HepG2 (cell line): Measurements from ENCODE around the gene LBX2. TPM values are rescaled to one million over a fixed set of nuclear protein-coding genes. Genes with fewer than 3 reads are reported as not detected.

Source experiments
- HMGA1 ChIP-seq: sonication (generic); formaldehyde crosslinking; conservative IDR thresholded peaks from 2 replicates; pipeline ENCODE4 v1.4.0; 2020; ENCODE audit warnings: missing genetic modification reagents
- KDM5A ChIP-seq: fragments of 200-600 bp; sonication (generic); IDR thresholded peaks from 2 replicates; pipeline ENCODE4 v1.7.0; 2018; ENCODE audit warnings: antibody characterized with exemption, mild to moderate bottlenecking, low read length, borderline replicate concordance
- MAFK ChIP-seq, 2 experiments: IDR thresholded peaks in 1 of 2; conservative IDR thresholded peaks in 1 of 2; 2 replicates each; pipeline ENCODE4 v1.6.1; 2011; ENCODE audit warnings: improper control_type of control experiment in 2 of 2, low read length in 2 of 2
- MBD4 ChIP-seq: IDR thresholded peaks from 2 replicates; pipeline ENCODE4 v1.6.1; 2012; ENCODE audit warnings: low read length, inconsistent platforms, borderline replicate concordance
- NFE2L1 ChIP-seq: sonication (generic); formaldehyde crosslinking; IDR thresholded peaks from 2 replicates; pipeline ENCODE4 v1.4.0; 2020; ENCODE audit warnings: missing genetic modification reagents, mild to moderate bottlenecking, borderline replicate concordance
- NFRKB ChIP-seq: fragments of 450-650 bp; IDR thresholded peaks from 2 replicates; pipeline ENCODE4 v1.6.1; 2017
- NFYC ChIP-seq: IDR thresholded peaks from 2 replicates; pipeline ENCODE4 v1.6.1; 2016; ENCODE audit warnings: missing genetic modification reagents, missing compliant biosample characterization
- SAFB2 ChIP-seq: sonication (generic); formaldehyde crosslinking; IDR thresholded peaks from 2 replicates; pipeline ENCODE4 v1.5.1; 2020; ENCODE audit warnings: missing genetic modification reagents, low read depth, mild to moderate bottlenecking, borderline replicate concordance
- SIN3B ChIP-seq: fragments of 150-350 bp; IDR thresholded peaks from 2 replicates; pipeline ENCODE4 v1.6.1; 2014; ENCODE audit warnings: low read length
- ZBTB7B ChIP-seq: sonication (generic); formaldehyde crosslinking; IDR thresholded peaks from 2 replicates; pipeline ENCODE4 v1.4.0; 2020; ENCODE audit warnings: missing genetic modification reagents
- ZNF292 ChIP-seq: sonication (generic); formaldehyde crosslinking; IDR thresholded peaks from 2 replicates; pipeline ENCODE4 v1.8.1; 2022; ENCODE audit warnings: mild to moderate bottlenecking, low read depth, missing genetic modification reagents, borderline replicate concordance
- ZNF629 ChIP-seq: sonication (generic); formaldehyde crosslinking; conservative IDR thresholded peaks from 2 replicates; pipeline ENCODE4 v1.5.0; 2020; ENCODE audit warnings: missing genetic modification reagents
- ZNF703 ChIP-seq: sonication (generic); formaldehyde crosslinking; IDR thresholded peaks from 2 replicates; pipeline ENCODE4 v1.5.1; 2020; ENCODE audit warnings: missing genetic modification reagents, mild to moderate bottlenecking, moderate library complexity, borderline replicate concordance
- ZNF75D ChIP-seq: sonication (generic); formaldehyde crosslinking; IDR thresholded peaks from 2 replicates; pipeline ENCODE4 v1.8.1; 2023; ENCODE audit warnings: missing genetic modification reagents, mild to moderate bottlenecking, borderline replicate concordance
- ZNF883 ChIP-seq: sonication (generic); formaldehyde crosslinking; IDR thresholded peaks from 2 replicates; pipeline ENCODE4 v1.5.1; 2020; ENCODE audit warnings: mild to moderate bottlenecking, missing genetic modification reagents; ENCODE audit errors: not compliant biosample characterization
- ZSCAN20 ChIP-seq: sonication (generic); formaldehyde crosslinking; IDR thresholded peaks from 2 replicates; pipeline ENCODE4 v1.4.0; 2020; ENCODE audit warnings: missing genetic modification reagents, mild to moderate bottlenecking, borderline replicate concordance
- polyA plus RNA-seq, 8 experiments: library from polyadenylated mRNA; depleted of rRNA in 3 of 8; stranded (reverse) in 7 of 8; unstranded in 1 of 8; fragments of >200 nt; fragmentation: Illumina TruSeq in 4 of 8; extraction: Trizol in 4 of 8; gene quantifications; 2 replicates each; pipeline versions ENCODE4 v1.2.1 to v1.2.3, GENCODE V29; 2011 to 2016; ENCODE audit warnings: low read depth in 4 of 8, missing spikeins in 1 of 8, mixed read lengths in 1 of 8; ENCODE audit not compliant: insufficient read depth in 1 of 8
- total RNA-seq, 5 experiments: library from RNA; depleted of rRNA; stranded (reverse); fragments of >200 nt; fragmentation: Illumina TruSeq; extraction: Trizol; gene quantifications; 2 replicates each; pipeline ENCODE4 v1.2.3, GENCODE V29; 2016; ENCODE audit warnings: low read depth in 1 of 5
- TF ChIP-seq, protein P1 (sequence below): sonication (generic); formaldehyde crosslinking; IDR thresholded peaks from 2 replicates; pipeline ENCODE4 v1.5.1; 2020; ENCODE audit warnings: missing genetic modification reagents, mild to moderate bottlenecking, borderline replicate concordance
- TF ChIP-seq, protein P2 (sequence below): sonication (generic); formaldehyde crosslinking; IDR thresholded peaks from 2 replicates; pipeline ENCODE4 v1.8.1; 2023; ENCODE audit warnings: mild to moderate bottlenecking, missing genetic modification reagents, borderline replicate concordance
- TF ChIP-seq, protein P3 (sequence below): sonication (generic); formaldehyde crosslinking; IDR thresholded peaks from 2 replicates; pipeline ENCODE4 v1.4.0; 2020; ENCODE audit warnings: low read depth, mild to moderate bottlenecking, missing genetic modification reagents
- TF ChIP-seq, protein P4 (sequence below): sonication (generic); formaldehyde crosslinking; conservative IDR thresholded peaks from 2 replicates; pipeline ENCODE4 v1.5.0; 2020; ENCODE audit warnings: missing genetic modification reagents
- TF ChIP-seq, protein P5 (sequence below): sonication (generic); formaldehyde crosslinking; IDR thresholded peaks from 2 replicates; pipeline ENCODE4 v1.5.0; 2020; ENCODE audit warnings: mild to moderate bottlenecking, missing genetic modification reagents, moderate library complexity

The LBX2 gene
- total and polyA plus RNA-seq, 2 of the 13 experiments (the other 11 are each of a cell fraction or from before 2014, with no cell fraction given) = 6.4 to 8.1 TPM

DNA sequence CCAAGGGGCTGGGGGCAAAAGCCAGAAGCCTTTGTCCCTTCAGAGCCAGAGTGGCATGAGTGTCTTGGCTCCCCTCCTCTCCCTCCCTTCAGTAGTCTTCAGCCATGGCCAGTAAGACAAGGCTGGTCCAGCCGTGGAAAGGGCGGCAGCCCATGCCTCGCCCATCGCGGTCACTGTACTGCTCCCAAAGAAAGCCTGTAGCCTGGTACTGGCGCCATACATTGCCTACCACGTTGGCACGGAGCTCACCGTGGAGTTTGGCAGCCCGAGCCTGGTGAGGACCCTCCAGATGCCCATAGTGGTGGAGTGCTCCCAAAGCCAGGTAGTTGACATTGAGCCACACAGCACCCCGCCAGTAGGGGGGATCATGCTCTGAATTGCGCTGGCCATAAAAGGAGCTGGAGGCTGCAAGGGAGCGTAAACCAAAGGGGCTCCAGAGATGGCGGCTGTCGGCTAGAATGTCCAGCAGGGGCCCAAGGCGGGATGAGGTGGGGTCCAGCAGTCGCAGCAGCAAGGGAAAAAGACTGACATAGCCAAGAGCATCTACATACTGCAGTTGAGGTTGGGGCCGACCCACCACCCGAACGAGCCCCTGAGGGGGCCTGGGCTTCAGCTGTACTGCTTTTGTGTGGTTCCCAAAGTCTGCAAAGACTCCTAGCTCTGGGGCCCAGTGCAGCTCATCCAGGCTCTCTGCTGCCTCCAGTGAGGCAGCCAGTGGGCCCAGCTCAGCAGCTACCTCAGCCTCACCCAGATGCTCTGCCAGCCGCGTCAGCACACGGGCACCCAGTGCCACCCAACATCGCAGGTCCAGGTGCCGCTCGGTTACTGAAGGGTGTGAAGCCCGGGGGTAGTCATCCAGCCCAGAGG is 38.0 kb downstream of the LBX2 start (continued):
- TF ChIP-seq, protein P1, sequence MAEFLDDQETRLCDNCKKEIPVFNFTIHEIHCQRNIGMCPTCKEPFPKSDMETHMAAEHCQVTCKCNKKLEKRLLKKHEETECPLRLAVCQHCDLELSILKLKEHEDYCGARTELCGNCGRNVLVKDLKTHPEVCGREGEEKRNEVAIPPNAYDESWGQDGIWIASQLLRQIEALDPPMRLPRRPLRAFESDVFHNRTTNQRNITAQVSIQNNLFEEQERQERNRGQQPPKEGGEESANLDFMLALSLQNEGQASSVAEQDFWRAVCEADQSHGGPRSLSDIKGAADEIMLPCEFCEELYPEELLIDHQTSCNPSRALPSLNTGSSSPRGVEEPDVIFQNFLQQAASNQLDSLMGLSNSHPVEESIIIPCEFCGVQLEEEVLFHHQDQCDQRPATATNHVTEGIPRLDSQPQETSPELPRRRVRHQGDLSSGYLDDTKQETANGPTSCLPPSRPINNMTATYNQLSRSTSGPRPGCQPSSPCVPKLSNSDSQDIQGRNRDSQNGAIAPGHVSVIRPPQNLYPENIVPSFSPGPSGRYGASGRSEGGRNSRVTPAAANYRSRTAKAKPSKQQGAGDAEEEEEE (CRISPR knock-in tag) = no peak
- TF ChIP-seq ZNF883 (CRISPR knock-in tag) (peak; percentile 39), ZBTB7B (CRISPR knock-in tag) (0 out of 2 replicates have a peak, but pooled peaks have one; percentile 46), MBD4 (no peak), KDM5A (no peak), NFYC (CRISPR knock-in tag) (no peak), SIN3B (no peak), ZNF292 (CRISPR knock-in tag) (no peak), NFE2L1 (CRISPR knock-in tag) (no peak), ZNF629 (CRISPR knock-in tag) (no peak), MAFK (conservative IDR thresholded peaks at IDR 0.05 in 1 of 2, IDR thresholded peaks at IDR 0.05 in 1 of 2; ENCODE audit: low read length in 2 of 2) (no peak), HMGA1 (CRISPR knock-in tag) (no peak), SAFB2 (CRISPR knock-in tag) (peak; percentile 34; the same call in 1 of the 2 replicates), NFRKB (no peak), ZSCAN20 (CRISPR knock-in tag) (no peak), ZNF75D (CRISPR knock-in tag) (no peak), ZNF703 (CRISPR knock-in tag) (no peak)
- TF ChIP-seq, protein P2, sequence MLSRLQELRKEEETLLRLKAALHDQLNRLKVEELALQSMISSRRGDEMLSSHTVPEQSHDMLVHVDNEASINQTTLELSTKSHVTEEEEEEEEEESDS (CRISPR knock-in tag) = no peak
- TF ChIP-seq, protein P3, sequence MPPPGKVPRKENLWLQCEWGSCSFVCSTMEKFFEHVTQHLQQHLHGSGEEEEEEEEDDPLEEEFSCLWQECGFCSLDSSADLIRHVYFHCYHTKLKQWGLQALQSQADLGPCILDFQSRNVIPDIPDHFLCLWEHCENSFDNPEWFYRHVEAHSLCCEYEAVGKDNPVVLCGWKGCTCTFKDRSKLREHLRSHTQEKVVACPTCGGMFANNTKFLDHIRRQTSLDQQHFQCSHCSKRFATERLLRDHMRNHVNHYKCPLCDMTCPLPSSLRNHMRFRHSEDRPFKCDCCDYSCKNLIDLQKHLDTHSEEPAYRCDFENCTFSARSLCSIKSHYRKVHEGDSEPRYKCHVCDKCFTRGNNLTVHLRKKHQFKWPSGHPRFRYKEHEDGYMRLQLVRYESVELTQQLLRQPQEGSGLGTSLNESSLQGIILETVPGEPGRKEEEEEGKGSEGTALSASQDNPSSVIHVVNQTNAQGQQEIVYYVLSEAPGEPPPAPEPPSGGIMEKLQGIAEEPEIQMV (CRISPR knock-in tag) = 0 out of 2 replicates have a peak, but pooled peaks have one; percentile 18
- TF ChIP-seq, protein P4, sequence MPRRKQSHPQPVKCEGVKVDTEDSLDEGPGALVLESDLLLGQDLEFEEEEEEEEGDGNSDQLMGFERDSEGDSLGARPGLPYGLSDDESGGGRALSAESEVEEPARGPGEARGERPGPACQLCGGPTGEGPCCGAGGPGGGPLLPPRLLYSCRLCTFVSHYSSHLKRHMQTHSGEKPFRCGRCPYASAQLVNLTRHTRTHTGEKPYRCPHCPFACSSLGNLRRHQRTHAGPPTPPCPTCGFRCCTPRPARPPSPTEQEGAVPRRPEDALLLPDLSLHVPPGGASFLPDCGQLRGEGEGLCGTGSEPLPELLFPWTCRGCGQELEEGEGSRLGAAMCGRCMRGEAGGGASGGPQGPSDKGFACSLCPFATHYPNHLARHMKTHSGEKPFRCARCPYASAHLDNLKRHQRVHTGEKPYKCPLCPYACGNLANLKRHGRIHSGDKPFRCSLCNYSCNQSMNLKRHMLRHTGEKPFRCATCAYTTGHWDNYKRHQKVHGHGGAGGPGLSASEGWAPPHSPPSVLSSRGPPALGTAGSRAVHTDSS (CRISPR knock-in tag) = no peak
- TF ChIP-seq, protein P5, sequence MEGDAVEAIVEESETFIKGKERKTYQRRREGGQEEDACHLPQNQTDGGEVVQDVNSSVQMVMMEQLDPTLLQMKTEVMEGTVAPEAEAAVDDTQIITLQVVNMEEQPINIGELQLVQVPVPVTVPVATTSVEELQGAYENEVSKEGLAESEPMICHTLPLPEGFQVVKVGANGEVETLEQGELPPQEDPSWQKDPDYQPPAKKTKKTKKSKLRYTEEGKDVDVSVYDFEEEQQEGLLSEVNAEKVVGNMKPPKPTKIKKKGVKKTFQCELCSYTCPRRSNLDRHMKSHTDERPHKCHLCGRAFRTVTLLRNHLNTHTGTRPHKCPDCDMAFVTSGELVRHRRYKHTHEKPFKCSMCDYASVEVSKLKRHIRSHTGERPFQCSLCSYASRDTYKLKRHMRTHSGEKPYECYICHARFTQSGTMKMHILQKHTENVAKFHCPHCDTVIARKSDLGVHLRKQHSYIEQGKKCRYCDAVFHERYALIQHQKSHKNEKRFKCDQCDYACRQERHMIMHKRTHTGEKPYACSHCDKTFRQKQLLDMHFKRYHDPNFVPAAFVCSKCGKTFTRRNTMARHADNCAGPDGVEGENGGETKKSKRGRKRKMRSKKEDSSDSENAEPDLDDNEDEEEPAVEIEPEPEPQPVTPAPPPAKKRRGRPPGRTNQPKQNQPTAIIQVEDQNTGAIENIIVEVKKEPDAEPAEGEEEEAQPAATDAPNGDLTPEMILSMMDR (CRISPR knock-in tag) = peak; percentile 64
